IMR-90 (cell line): ENCODE results near the gene ERBB4. TPM values are rescaled to one million over a fixed set of nuclear protein-coding genes. Genes with fewer than 3 reads are reported as not detected.

Experiments
- ATAC-seq: fragments of 200-7000 bp; cut with Tn5 transposase; 2 replicates; pipeline ENCODE4 v1.9.1; 2020; ENCODE audit warnings: low read depth, mild to moderate bottlenecking, moderate library complexity
- BruUV-seq: library from RNA; stranded (reverse); fragments of 400-500 nt; replicated peaks from 2 replicates; lab custom pipeline; 2021; lab: Mats Ljungman, UMichigan
- CTCF ChIA-PET: fragments of 300-600 bp; formaldehyde crosslinking; extraction: SDS; loops from one replicate; lab custom pipeline; 2021; ENCODE audit warnings: antibody characterized with exemption; lab: Yijun Ruan, JAX
- POLR2A ChIA-PET: fragments of 300-600 bp; sonication (Branson Sonifier 250); formaldehyde crosslinking; loops from one replicate; lab custom pipeline; 2022; ENCODE audit warnings: antibody characterized with exemption; ENCODE audit not compliant: unreplicated experiment; lab: Charles Lee
- DNase-seq: peaks from one replicate; pipeline ENCODE4 v3.0.0; 2013
- H2AFZ ChIP-seq: replicated peaks from 2 replicates; pipeline ENCODE3; 2013; ENCODE audit warnings: low read length, mild to moderate bottlenecking; ENCODE audit not compliant: poor library complexity
- H2AK5ac ChIP-seq: 2 replicates; pipeline ENCODE4 v1.6.1; 2013; ENCODE audit warnings: low read depth, low read length, inconsistent platforms
- H2AK9ac ChIP-seq: replicated peaks from 2 replicates; pipeline ENCODE3; 2013; ENCODE audit warnings: mild to moderate bottlenecking, low read depth, low read length, moderate library complexity; ENCODE audit not compliant: poor library complexity
- H2BK120ac ChIP-seq: 2 replicates; pipeline ENCODE4 v1.6.1; 2013; ENCODE audit warnings: low read depth, low read length, inconsistent platforms
- H2BK15ac ChIP-seq: 3 replicates; pipeline ENCODE4 v1.6.1; 2013; ENCODE audit warnings: low read depth, low read length, inconsistent platforms
- H2BK20ac ChIP-seq: 2 replicates; pipeline ENCODE4 v1.6.1; 2013; ENCODE audit warnings: low read depth, mild to moderate bottlenecking, inconsistent platforms, low read length, moderate library complexity
- H2BK5ac ChIP-seq: 2 replicates; pipeline ENCODE4 v1.6.1; 2013; ENCODE audit warnings: mild to moderate bottlenecking, low read depth, low read length, inconsistent platforms; ENCODE audit not compliant: poor library complexity, severe bottlenecking
- H3K14ac ChIP-seq: replicated peaks from 2 replicates; pipeline ENCODE4 v1.6.1; 2013; ENCODE audit warnings: low read depth, low read length, inconsistent platforms
- H3K18ac ChIP-seq: 2 replicates; pipeline ENCODE4 v1.6.1; 2013; ENCODE audit warnings: low read depth, low read length, control low read depth
- H3K23ac ChIP-seq: 2 replicates; pipeline ENCODE4 v1.6.1; 2013; ENCODE audit warnings: low read depth, low read length, inconsistent platforms
- H3K27ac ChIP-seq: 2 replicates; pipeline ENCODE4 v1.5.1; 2013; ENCODE audit warnings: mild to moderate bottlenecking, control low read depth, low read length; ENCODE audit not compliant: insufficient read depth
- H3K27me3 ChIP-seq: 2 replicates; pipeline ENCODE4 v1.6.1; 2013; ENCODE audit warnings: low read length; ENCODE audit not compliant: control insufficient read depth, insufficient read depth
- H3K36me3 ChIP-seq: 2 replicates; pipeline ENCODE4 v1.6.1; 2013; ENCODE audit warnings: low read length, mixed read lengths; ENCODE audit not compliant: control insufficient read depth, insufficient read depth
- H3K4ac ChIP-seq: 2 replicates; pipeline ENCODE4 v1.6.1; 2013; ENCODE audit warnings: low read depth, low read length, inconsistent platforms
- H3K4me1 ChIP-seq: 2 replicates; pipeline ENCODE4 v1.6.1; 2013; ENCODE audit warnings: low read length, mixed read lengths; ENCODE audit not compliant: control insufficient read depth, insufficient read depth
- H3K4me2 ChIP-seq: 2 replicates; pipeline ENCODE4 v1.6.1; 2013; ENCODE audit warnings: low read depth, mild to moderate bottlenecking, control low read depth, low read length, moderate library complexity
- H3K4me3 ChIP-seq: 2 replicates; pipeline ENCODE4 v1.5.1; 2013; ENCODE audit warnings: low read depth, mild to moderate bottlenecking, control low read depth, low read length, moderate library complexity; ENCODE audit not compliant: insufficient read depth
- H3K56ac ChIP-seq: 2 replicates; pipeline ENCODE4 v1.6.1; 2013; ENCODE audit warnings: low read length, inconsistent platforms; ENCODE audit not compliant: insufficient read depth; ENCODE audit errors: extremely low read depth
- H3K79me1 ChIP-seq, 2 experiments: 2 replicates each; pipeline ENCODE4 v1.6.1; 2013; ENCODE audit warnings: low read length in 2 of 2, inconsistent platforms in 1 of 2, low read depth in 1 of 2
- H3K9ac ChIP-seq: 2 replicates; pipeline ENCODE4 v1.6.1; 2013; ENCODE audit warnings: low read depth, low read length, control low read depth
- H3K9me1 ChIP-seq: 2 replicates; pipeline ENCODE4 v1.6.1; 2013; ENCODE audit warnings: low read length, inconsistent platforms; ENCODE audit not compliant: insufficient read depth
- H3K9me3 ChIP-seq: 2 replicates; pipeline ENCODE4 v1.6.1; 2013; ENCODE audit warnings: low read length; ENCODE audit not compliant: control insufficient read depth, insufficient read depth
- H4K20me1 ChIP-seq: 2 replicates; pipeline ENCODE4 v1.6.1; 2013; ENCODE audit warnings: low read length, inconsistent platforms; ENCODE audit not compliant: insufficient read depth
- H4K5ac ChIP-seq: 2 replicates; pipeline ENCODE4 v1.6.1; 2013; ENCODE audit warnings: mild to moderate bottlenecking, low read depth, low read length, control low read depth
- H4K8ac ChIP-seq, 2 experiments: 2 replicates each; pipeline ENCODE4 v1.6.1; 2013; ENCODE audit warnings: low read depth in 2 of 2, low read length in 2 of 2, control low read depth in 1 of 2, inconsistent platforms in 1 of 2
- H4K91ac ChIP-seq: 2 replicates; pipeline ENCODE4 v1.6.1; 2013; ENCODE audit warnings: low read depth, low read length, inconsistent platforms; ENCODE audit not compliant: insufficient read depth
- BHLHE40 ChIP-seq: fragments of 150-350 bp; IDR thresholded peaks from 2 replicates; pipeline ENCODE4 v1.6.1; 2016; ENCODE audit warnings: mild to moderate bottlenecking, low read depth, low read length
- POLR2A ChIP-seq: IDR thresholded peaks from 2 replicates; pipeline ENCODE4 v1.6.1; 2012; ENCODE audit warnings: mild to moderate bottlenecking, low read depth, low read length
- RCOR1 ChIP-seq: IDR thresholded peaks from 2 replicates; pipeline ENCODE4 v1.6.1; 2012; ENCODE audit warnings: mild to moderate bottlenecking, low read length, improper control_type of control experiment; ENCODE audit not compliant: insufficient replicate concordance
- WGBS, 2 experiments: methylation state at CpG; one replicate each; pipeline versions ENCODE4 v1.1.5 to v1.1.7; 2013; ENCODE audit warnings: missing lambda C conversion rate in 2 of 2; ENCODE audit not compliant: insufficient read length in 1 of 2; ENCODE audit errors: extremely low coverage in 2 of 2; 5-methylcytosine and 5-hydroxymethylcytosine counted together
- dilution Hi-C: fragments of 300-500 bp; cut with HindIII; formaldehyde crosslinking; loops from one replicate; pipeline ENCODE4 v1.14.3; 2018; ENCODE audit warnings: low sequenced_read_pairs; ENCODE audit not compliant: unreplicated experiment
- in situ Hi-C: fragments of 300-500 bp; cut with MboI; formaldehyde crosslinking; loops from 3 replicates; pipeline ENCODE4 v1.14.3; 2019; ENCODE audit warnings: low sequenced_read_pairs, inconsistent platforms, mixed read lengths
- intact Hi-C: fragments of 100-400 bp; cut with micrococcal nuclease; formaldehyde crosslinking; loops from 2 replicates; pipeline ENCODE4 v1.10.0; 2022
- polyA plus RNA-seq, 3 experiments: library from polyadenylated mRNA; depleted of rRNA; stranded (reverse); fragments of >200 nt; gene quantifications; 2 replicates each; pipeline ENCODE4 v1.2.3, GENCODE V29; 2012; ENCODE audit warnings: low replicate concordance in 1 of 3
- total RNA-seq: library from RNA; depleted of rRNA; stranded (reverse); fragments of >200 nt; gene quantifications from 2 replicates; pipeline ENCODE4 v1.2.3, GENCODE V29; 2012

Gene ERBB4
- total and polyA plus RNA-seq, 2 of the 4 experiments (the other 2 are of a cell fraction) = not detected

- no peak overlapping the region for H4K5ac ChIP-seq
- intact Hi-C loops = no loop called here
Observed at GRCh38 chr2:211931314-211931713, 607.3 kb downstream of the ERBB4 start.

More at GRCh38 chr2:211931314-211931713, 607.3 kb downstream of the ERBB4 start:
- BruUV-seq = no TSS peak
- Histone ChIP-seq H3K4me1 (no peaks in the 10 kb centered on the region), H4K91ac (no peak overlapping the region), H3K36me3 (no peaks in the 10 kb centered on the region), H3K56ac (no peak overlapping the region), H3K18ac (no peak overlapping the region), H4K8ac (no peak overlapping the region), H3K4ac (no peak overlapping the region), H3K9me1 (no peaks in the 10 kb centered on the region), H2BK20ac (no peak overlapping the region), H3K4me3 (no peak overlapping the region), H3K79me1 (no peaks in the 10 kb centered on the region), H2BK120ac (no peak overlapping the region), H2BK5ac (no peak overlapping the region), H3K14ac (no peak overlapping the region), H2AFZ (no peak overlapping the region), H3K9ac (no peak overlapping the region), H2AK9ac (no peak overlapping the region), H3K27ac (no peak overlapping the region), H2AK5ac (no peak overlapping the region), H3K23ac (no peak overlapping the region), H2BK15ac (no peak overlapping the region), H3K27me3 (no peaks in the 10 kb centered on the region; the same call in 1 of the 2 replicates), H3K9me3 (no peaks in the 10 kb centered on the region), H4K20me1 (no peaks in the 10 kb centered on the region), H3K4me2 (no peak overlapping the region)
- DNase-seq (no peak), ATAC-seq (no peak)
- dilution Hi-C loops = no loop called here
- TF ChIP-seq POLR2A (no peak), BHLHE40 (no peak), RCOR1 (no peak)
- ChIA-PET POLR2A (no interaction called here), CTCF (no interaction called here)
- no CpG with 5 or more reads among the region's 3 CpGs for WGBS, 2 experiments
- in situ Hi-C loops = no loop called here
